ENCODE results near the gene TCERG1L.

Gene TCERG1L

DNA sequence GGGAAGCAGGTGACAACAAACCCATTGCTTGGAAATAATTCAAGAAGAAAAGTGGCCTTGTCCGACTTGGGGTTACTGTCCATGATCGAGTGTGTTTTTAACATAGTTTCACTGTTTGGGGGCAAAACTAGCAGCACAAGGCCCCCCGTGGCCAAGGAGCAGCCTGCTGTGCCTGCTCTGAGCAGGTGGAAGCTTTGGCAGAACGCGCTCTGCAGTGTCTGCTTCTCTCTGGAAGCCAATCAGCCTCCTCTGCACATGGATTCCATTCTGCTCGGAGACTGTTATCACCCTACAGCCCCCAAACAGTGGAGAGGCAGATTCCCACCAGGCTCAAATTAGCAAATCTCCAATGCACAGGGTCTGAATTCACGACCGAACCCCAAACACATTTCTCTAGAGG is 7.3 kb upstream of the TCERG1L start:
- TF ChIP-seq TAF1 (IDR thresholded peaks at IDR 0.05; ENCODE audit: low read depth) (no peak), TEAD4 (IDR thresholded peaks at IDR 0.05) (no peak), YY1 (IDR thresholded peaks at IDR 0.05; ENCODE audit: low read depth) (no peak), TCF12 (IDR thresholded peaks at IDR 0.05; ENCODE audit: low read depth) (no peak), CREB1 (IDR thresholded peaks at IDR 0.05; ENCODE audit: low read depth) (no peak)
- TF ChIP-seq, protein P1, sequence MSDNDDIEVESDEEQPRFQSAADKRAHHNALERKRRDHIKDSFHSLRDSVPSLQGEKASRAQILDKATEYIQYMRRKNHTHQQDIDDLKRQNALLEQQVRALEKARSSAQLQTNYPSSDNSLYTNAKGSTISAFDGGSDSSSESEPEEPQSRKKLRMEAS (IDR thresholded peaks at IDR 0.05) = no peak
- TF ChIP-seq, protein P2, sequence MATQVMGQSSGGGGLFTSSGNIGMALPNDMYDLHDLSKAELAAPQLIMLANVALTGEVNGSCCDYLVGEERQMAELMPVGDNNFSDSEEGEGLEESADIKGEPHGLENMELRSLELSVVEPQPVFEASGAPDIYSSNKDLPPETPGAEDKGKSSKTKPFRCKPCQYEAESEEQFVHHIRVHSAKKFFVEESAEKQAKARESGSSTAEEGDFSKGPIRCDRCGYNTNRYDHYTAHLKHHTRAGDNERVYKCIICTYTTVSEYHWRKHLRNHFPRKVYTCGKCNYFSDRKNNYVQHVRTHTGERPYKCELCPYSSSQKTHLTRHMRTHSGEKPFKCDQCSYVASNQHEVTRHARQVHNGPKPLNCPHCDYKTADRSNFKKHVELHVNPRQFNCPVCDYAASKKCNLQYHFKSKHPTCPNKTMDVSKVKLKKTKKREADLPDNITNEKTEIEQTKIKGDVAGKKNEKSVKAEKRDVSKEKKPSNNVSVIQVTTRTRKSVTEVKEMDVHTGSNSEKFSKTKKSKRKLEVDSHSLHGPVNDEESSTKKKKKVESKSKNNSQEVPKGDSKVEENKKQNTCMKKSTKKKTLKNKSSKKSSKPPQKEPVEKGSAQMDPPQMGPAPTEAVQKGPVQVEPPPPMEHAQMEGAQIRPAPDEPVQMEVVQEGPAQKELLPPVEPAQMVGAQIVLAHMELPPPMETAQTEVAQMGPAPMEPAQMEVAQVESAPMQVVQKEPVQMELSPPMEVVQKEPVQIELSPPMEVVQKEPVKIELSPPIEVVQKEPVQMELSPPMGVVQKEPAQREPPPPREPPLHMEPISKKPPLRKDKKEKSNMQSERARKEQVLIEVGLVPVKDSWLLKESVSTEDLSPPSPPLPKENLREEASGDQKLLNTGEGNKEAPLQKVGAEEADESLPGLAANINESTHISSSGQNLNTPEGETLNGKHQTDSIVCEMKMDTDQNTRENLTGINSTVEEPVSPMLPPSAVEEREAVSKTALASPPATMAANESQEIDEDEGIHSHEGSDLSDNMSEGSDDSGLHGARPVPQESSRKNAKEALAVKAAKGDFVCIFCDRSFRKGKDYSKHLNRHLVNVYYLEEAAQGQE (IDR thresholded peaks at IDR 0.05; ENCODE audit: low read depth) = no peak

GRCh38 chr10:131318291-131318690 is 6.8 kb upstream of the TCERG1L start:
- TF ChIP-seq CREB1 (IDR thresholded peaks at IDR 0.05; ENCODE audit: low read depth) = no peak
- TF ChIP-seq FOXM1 (IDR thresholded peaks at IDR 0.05; ENCODE audit: borderline replicate concordance, low read depth) = no peak
- no peak for TF ChIP-seq EGR1 (IDR thresholded peaks at IDR 0.05)
- no peak for TF ChIP-seq ZBTB7A (IDR thresholded peaks at IDR 0.05; ENCODE audit: low read depth)
- no peak for TF ChIP-seq YY1 (IDR thresholded peaks at IDR 0.05; ENCODE audit: low read depth)
- no peak for TF ChIP-seq NFIC (IDR thresholded peaks at IDR 0.05)
- TF ChIP-seq, protein P3, sequence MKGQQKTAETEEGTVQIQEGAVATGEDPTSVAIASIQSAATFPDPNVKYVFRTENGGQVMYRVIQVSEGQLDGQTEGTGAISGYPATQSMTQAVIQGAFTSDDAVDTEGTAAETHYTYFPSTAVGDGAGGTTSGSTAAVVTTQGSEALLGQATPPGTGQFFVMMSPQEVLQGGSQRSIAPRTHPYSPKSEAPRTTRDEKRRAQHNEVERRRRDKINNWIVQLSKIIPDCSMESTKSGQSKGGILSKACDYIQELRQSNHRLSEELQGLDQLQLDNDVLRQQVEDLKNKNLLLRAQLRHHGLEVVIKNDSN (IDR thresholded peaks at IDR 0.05) = no peak
- no peak for TF ChIP-seq EP300 (IDR thresholded peaks at IDR 0.05; ENCODE audit: borderline replicate concordance)
- no peak for TF ChIP-seq TCF12 (IDR thresholded peaks at IDR 0.05; ENCODE audit: low read depth)
- TF ChIP-seq CEBPB (IDR thresholded peaks at IDR 0.05) = no peak
- TF ChIP-seq TAF1 (IDR thresholded peaks at IDR 0.05; ENCODE audit: low read depth) = no peak
- no peak for TF ChIP-seq RAD21 (IDR thresholded peaks at IDR 0.05; ENCODE audit: low read depth)
- TF ChIP-seq, protein P1 (IDR thresholded peaks at IDR 0.05) = no peak

- TF ChIP-seq ZBTB7A (IDR thresholded peaks at IDR 0.05; ENCODE audit: low read depth) (no peak), TEAD4 (IDR thresholded peaks at IDR 0.05) (no peak), NFIC (IDR thresholded peaks at IDR 0.05) (no peak), TAF1 (IDR thresholded peaks at IDR 0.05; ENCODE audit: low read depth) (no peak), CEBPB (IDR thresholded peaks at IDR 0.05) (no peak), YY1 (IDR thresholded peaks at IDR 0.05; ENCODE audit: low read depth) (no peak), EGR1 (IDR thresholded peaks at IDR 0.05) (no peak), TCF12 (IDR thresholded peaks at IDR 0.05; ENCODE audit: low read depth) (no peak), EP300 (IDR thresholded peaks at IDR 0.05; ENCODE audit: borderline replicate concordance) (no peak), FOXM1 (IDR thresholded peaks at IDR 0.05; ENCODE audit: borderline replicate concordance, low read depth) (no peak), RAD21 (IDR thresholded peaks at IDR 0.05; ENCODE audit: low read depth) (no peak), CREB1 (IDR thresholded peaks at IDR 0.05; ENCODE audit: low read depth) (no peak)
- TF ChIP-seq, protein P1 (IDR thresholded peaks at IDR 0.05) = no peak
- TF ChIP-seq, protein P2 (IDR thresholded peaks at IDR 0.05; ENCODE audit: low read depth) = no peak
- TF ChIP-seq, protein P3 (IDR thresholded peaks at IDR 0.05) = no peak
Measured at GRCh38 chr10:131316321-131317075, 5.0 kb upstream of the TCERG1L start.

GRCh38 chr10:131315344-131315743 is 3.8 kb upstream of the TCERG1L start:
- TF ChIP-seq CREB1 (IDR thresholded peaks at IDR 0.05; ENCODE audit: low read depth) (no peak), EP300 (IDR thresholded peaks at IDR 0.05; ENCODE audit: borderline replicate concordance) (no peak), CEBPB (IDR thresholded peaks at IDR 0.05) (no peak), TCF12 (IDR thresholded peaks at IDR 0.05; ENCODE audit: low read depth) (no peak), YY1 (IDR thresholded peaks at IDR 0.05; ENCODE audit: low read depth) (no peak), TEAD4 (IDR thresholded peaks at IDR 0.05) (no peak), EGR1 (IDR thresholded peaks at IDR 0.05) (no peak), FOXM1 (IDR thresholded peaks at IDR 0.05; ENCODE audit: borderline replicate concordance, low read depth) (no peak), ZBTB7A (IDR thresholded peaks at IDR 0.05; ENCODE audit: low read depth) (no peak), RAD21 (IDR thresholded peaks at IDR 0.05; ENCODE audit: low read depth) (no peak)
- TF ChIP-seq, protein P1 (IDR thresholded peaks at IDR 0.05) = no peak

GRCh38 chr10:131314799-131315198 is 3.3 kb upstream of the TCERG1L start:
- TF ChIP-seq FOXM1 (IDR thresholded peaks at IDR 0.05; ENCODE audit: borderline replicate concordance, low read depth) = no peak
- no peak for TF ChIP-seq TCF12 (IDR thresholded peaks at IDR 0.05; ENCODE audit: low read depth)
- TF ChIP-seq EGR1 (IDR thresholded peaks at IDR 0.05) = no peak
- TF ChIP-seq EP300 (IDR thresholded peaks at IDR 0.05; ENCODE audit: borderline replicate concordance) = no peak
- TF ChIP-seq TAF1 (IDR thresholded peaks at IDR 0.05; ENCODE audit: low read depth) = no peak
- TF ChIP-seq ZBTB7A (IDR thresholded peaks at IDR 0.05; ENCODE audit: low read depth) = no peak
- TF ChIP-seq YY1 (IDR thresholded peaks at IDR 0.05; ENCODE audit: low read depth) = no peak
- TF ChIP-seq CEBPB (IDR thresholded peaks at IDR 0.05) = no peak
- TF ChIP-seq, protein P1 (IDR thresholded peaks at IDR 0.05) = no peak
- no peak for TF ChIP-seq NFIC (IDR thresholded peaks at IDR 0.05)
- TF ChIP-seq RAD21 (IDR thresholded peaks at IDR 0.05; ENCODE audit: low read depth) = no peak
- TF ChIP-seq, protein P2 (IDR thresholded peaks at IDR 0.05; ENCODE audit: low read depth) = no peak
- TF ChIP-seq TEAD4 (IDR thresholded peaks at IDR 0.05) = no peak
- no peak for TF ChIP-seq CREB1 (IDR thresholded peaks at IDR 0.05; ENCODE audit: low read depth)
- TF ChIP-seq, protein P3 (IDR thresholded peaks at IDR 0.05) = no peak
